ENCODE results near the gene COMTD1.

- TF ChIP-seq CTCF (IDR thresholded peaks at IDR 0.05): no peak
- no peak for TF ChIP-seq POLR2A (IDR thresholded peaks at IDR 0.05)
- TF ChIP-seq POLR2AphosphoS5 (IDR thresholded peaks at IDR 0.05): peak; percentile 73
These were observed 9.0 kb upstream of the COMTD1 start for GRCh38 chr10:75244487-75245353.

Measured in prostate gland (tissue), 2 donors.